H9 (cell line): ENCODE data around the gene SPRR4. TPM values are rescaled to one million over a fixed set of nuclear protein-coding genes. Genes with fewer than 3 reads are reported as not detected.

Experiments used
- DNase-seq: peaks from one replicate; pipeline ENCODE4 v3.0.0-alpha.2; 2017
- H2AFZ ChIP-seq: one replicate; pipeline ENCODE4 v1.6.1; 2013; ENCODE audit warnings: mild to moderate bottlenecking, low read length, control low read depth, moderate library complexity
- H2AK5ac ChIP-seq: 2 replicates; pipeline ENCODE4 v1.6.1; 2013; ENCODE audit warnings: low read length, control low read depth, mixed read lengths; ENCODE audit not compliant: insufficient read length
- H2BK120ac ChIP-seq: one replicate; pipeline ENCODE4 v1.6.1; 2013; ENCODE audit warnings: low read depth, mild to moderate bottlenecking, low read length, control low read depth, inconsistent platforms; ENCODE audit not compliant: poor library complexity, severe bottlenecking
- H2BK12ac ChIP-seq: 2 replicates; pipeline ENCODE4 v1.6.1; 2013; ENCODE audit warnings: low read length, control low read depth, mixed read lengths, low read depth; ENCODE audit not compliant: insufficient read length
- H2BK15ac ChIP-seq: 2 replicates; pipeline ENCODE4 v1.6.1; 2013; ENCODE audit warnings: low read depth, low read length, control low read depth
- H2BK20ac ChIP-seq: one replicate; pipeline ENCODE4 v1.6.1; 2013; ENCODE audit warnings: low read depth, mild to moderate bottlenecking, low read length, control low read depth, inconsistent platforms; ENCODE audit not compliant: poor library complexity, severe bottlenecking
- H2BK5ac ChIP-seq: 2 replicates; pipeline ENCODE4 v1.6.1; 2013; ENCODE audit warnings: low read length, control low read depth, mixed read lengths; ENCODE audit not compliant: insufficient read length
- H3K14ac ChIP-seq: 2 replicates; pipeline ENCODE4 v1.6.1; 2013; ENCODE audit warnings: low read length, control low read depth; ENCODE audit not compliant: insufficient read depth
- H3K18ac ChIP-seq: 2 replicates; pipeline ENCODE4 v1.6.1; 2013; ENCODE audit warnings: low read depth, mild to moderate bottlenecking, mixed read lengths, low read length, control low read depth; ENCODE audit not compliant: insufficient read length
- H3K23ac ChIP-seq: 2 replicates; pipeline ENCODE4 v1.6.1; 2013; ENCODE audit warnings: low read length, control low read depth, mixed read lengths, low read depth; ENCODE audit not compliant: insufficient read length
- H3K23me2 ChIP-seq: 2 replicates; pipeline ENCODE4 v1.6.1; 2013; ENCODE audit warnings: low read depth, mild to moderate bottlenecking, mixed read lengths, low read length, control low read depth; ENCODE audit not compliant: insufficient read length, poor library complexity, severe bottlenecking
- H3K27ac ChIP-seq: 2 replicates; pipeline ENCODE4 v1.5.1; 2013; ENCODE audit warnings: low read length, control low read depth, mixed read lengths, low read depth; ENCODE audit not compliant: insufficient read length
- H3K27me3 ChIP-seq: 2 replicates; pipeline ENCODE4 v1.6.1; 2013; ENCODE audit warnings: low read length, control low read depth, inconsistent platforms; ENCODE audit not compliant: insufficient read depth
- H3K4ac ChIP-seq: 2 replicates; pipeline ENCODE4 v1.6.1; 2013; ENCODE audit warnings: low read depth, mild to moderate bottlenecking, control low read depth, inconsistent platforms, low read length, moderate library complexity
- H3K4me1 ChIP-seq: 2 replicates; pipeline ENCODE4 v1.6.1; 2013; ENCODE audit warnings: low read length, control low read depth, inconsistent platforms; ENCODE audit not compliant: insufficient read depth
- H3K4me2 ChIP-seq: 2 replicates; pipeline ENCODE4 v1.6.1; 2013; ENCODE audit warnings: low read length, control low read depth, mixed read lengths; ENCODE audit not compliant: insufficient read length, insufficient read depth
- H3K56ac ChIP-seq: 2 replicates; pipeline ENCODE4 v1.6.1; 2013; ENCODE audit warnings: low read depth, mild to moderate bottlenecking, mixed read lengths, low read length, control low read depth; ENCODE audit not compliant: insufficient read length
- H3K79me1 ChIP-seq: 2 replicates; pipeline ENCODE4 v1.6.1; 2013; ENCODE audit warnings: low read depth, mild to moderate bottlenecking, moderate library complexity, low read length, control low read depth, inconsistent platforms; ENCODE audit not compliant: insufficient read depth, poor library complexity, severe bottlenecking
- H3K79me2 ChIP-seq: 2 replicates; pipeline ENCODE4 v1.6.1; 2013; ENCODE audit warnings: low read length, control low read depth, inconsistent platforms; ENCODE audit not compliant: insufficient read depth
- H3K9ac ChIP-seq: 2 replicates; pipeline ENCODE4 v1.6.1; 2013; ENCODE audit warnings: low read length, control low read depth, mixed read lengths; ENCODE audit not compliant: insufficient read length; ENCODE audit errors: extremely low read depth
- H3K9me3 ChIP-seq: one replicate; pipeline ENCODE4 v1.6.1; 2013; ENCODE audit warnings: low read depth, low read length, inconsistent platforms; ENCODE audit not compliant: control insufficient read depth
- H3T11ph ChIP-seq: one replicate; pipeline ENCODE4 v1.6.1; 2013; ENCODE audit warnings: mild to moderate bottlenecking, low read length, control low read depth, inconsistent platforms
- H4K20me1 ChIP-seq: one replicate; pipeline ENCODE4 v1.6.1; 2013; ENCODE audit not compliant: control insufficient read depth, insufficient read length, insufficient read depth
- H4K5ac ChIP-seq: 2 replicates; pipeline ENCODE4 v1.6.1; 2013; ENCODE audit warnings: low read depth, mild to moderate bottlenecking, mixed read lengths, low read length, control low read depth; ENCODE audit not compliant: insufficient read length
- H4K8ac ChIP-seq: replicated peaks from 2 replicates; pipeline ENCODE4 v1.6.1; 2013; ENCODE audit warnings: low read length, control low read depth, mixed read lengths, low read depth; ENCODE audit not compliant: insufficient read length
- H4K91ac ChIP-seq: 2 replicates; pipeline ENCODE4 v1.6.1; 2013; ENCODE audit warnings: low read depth, mild to moderate bottlenecking, moderate library complexity, mixed read lengths, low read length, control low read depth; ENCODE audit not compliant: insufficient read length
- H3K27ac Mint-ChIP-seq, 3 experiments: 2 replicates in 2 of 3; 3 replicates in 1 of 3; pipeline ENCODE4 v1.8.0; 2020 to 2021; ENCODE audit warnings: mixed read lengths in 3 of 3, mild to moderate bottlenecking in 1 of 3, moderate library complexity in 1 of 3
- H3K27me3 Mint-ChIP-seq: 2 replicates; pipeline ENCODE4 v1.8.0; 2021; ENCODE audit warnings: low read depth, mild to moderate bottlenecking, moderate library complexity, mixed read lengths
- H3K36me3 Mint-ChIP-seq, 3 experiments: 2 replicates in 2 of 3; 3 replicates in 1 of 3; pipeline ENCODE4 v1.8.0; 2020 to 2021; ENCODE audit warnings: low read depth in 3 of 3, mixed read lengths in 3 of 3; ENCODE audit not compliant: insufficient read depth in 1 of 3
- H3K4me1 Mint-ChIP-seq, 2 experiments: 2 replicates each; pipeline ENCODE4 v1.8.0; 2020; ENCODE audit warnings: mixed read lengths in 2 of 2
- H3K4me3 Mint-ChIP-seq, 2 experiments: 2 replicates in 1 of 2; 3 replicates in 1 of 2; pipeline ENCODE4 v1.8.0; 2020 to 2021; ENCODE audit warnings: mild to moderate bottlenecking in 2 of 2, mixed read lengths in 2 of 2, moderate library complexity in 1 of 2
- H3K9me3 Mint-ChIP-seq, 2 experiments: 2 replicates in 1 of 2; 3 replicates in 1 of 2; pipeline ENCODE4 v1.8.0; 2020; ENCODE audit warnings: mild to moderate bottlenecking in 2 of 2, mixed read lengths in 2 of 2, moderate library complexity in 1 of 2
- WGBS: extraction: QIAGEN DNeasy Blood & Tissue Kit; methylation state at CpG from one replicate; pipeline ENCODE4 v1.1.7; 2013; ENCODE audit warnings: missing lambda C conversion rate, low lambda C conversion rate, mixed read lengths; ENCODE audit not compliant: insufficient read length; ENCODE audit errors: extremely low coverage; 5-methylcytosine and 5-hydroxymethylcytosine counted together
- total RNA-seq: library from RNA; stranded (reverse); gene quantifications from 2 replicates; pipeline ENCODE4 v1.2.1, GENCODE V29; 2021
- TF ChIP-seq, protein P1 (sequence below): fragments of 200-600 bp; sonication (generic); conservative IDR thresholded peaks from 3 replicates; pipeline ENCODE4 v1.8.0; 2021; ENCODE audit warnings: antibody characterized with exemption, mild to moderate bottlenecking

SPRR4 gene
- total RNA-seq, 1 experiment from 2014 or later: not detected

DNA sequence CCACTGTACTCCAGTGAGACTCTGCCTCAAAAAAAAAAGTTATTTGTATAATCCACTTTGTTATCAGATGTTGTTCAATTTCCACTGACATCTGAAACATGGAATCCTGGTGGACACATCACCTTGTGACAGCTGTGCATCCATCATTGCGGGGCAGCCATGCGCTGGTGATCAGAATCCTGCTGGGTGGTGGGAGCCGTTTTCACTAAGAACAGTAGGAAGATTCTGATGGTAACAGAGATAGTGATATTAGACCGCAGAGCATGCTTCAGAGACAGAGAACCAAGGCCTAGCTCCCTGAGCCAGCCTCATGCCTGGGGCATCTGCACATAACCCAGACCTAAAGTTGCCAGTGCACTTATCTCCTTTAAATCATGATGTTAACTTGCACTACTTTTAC lies 28.0 kb downstream of the SPRR4 start:
- no CpG with 5 or more reads among the region's 4 CpGs for WGBS
- H3K4me3 Mint-ChIP-seq: no peak overlapping the region
- H2BK20ac ChIP-seq: no peak overlapping the region
- no peak overlapping the region for H3K4me2 ChIP-seq
- H3K4me1 Mint-ChIP-seq: peaks cover 10 to 19% of the 10 kb centered on the region in 2 experiments
- H3K36me3 Mint-ChIP-seq: peaks cover 0 to 8% (median 0%) of the 10 kb centered on the region in 3 experiments; a peak in 3 of 7 replicates
- no peak overlapping the region for H2BK5ac ChIP-seq
- no peak overlapping the region for H3K56ac ChIP-seq
- H3K23me2 ChIP-seq: no peaks in the 10 kb centered on the region
- H3K27me3 ChIP-seq: no peaks in the 10 kb centered on the region
- no peak overlapping the region for H3K14ac ChIP-seq
- no peak overlapping the region for H3K4ac ChIP-seq
- H3K79me1 ChIP-seq: no peaks in the 10 kb centered on the region
- no peaks in the 10 kb centered on the region for H4K20me1 ChIP-seq
- no peak overlapping the region for H2AFZ ChIP-seq
- no peak for DNase-seq
- peaks cover 12 to 17% of the 10 kb centered on the region in 2 experiments; a peak in 4 of 5 replicates for H3K9me3 Mint-ChIP-seq
- H2BK12ac ChIP-seq: no peak overlapping the region
- H2BK120ac ChIP-seq: no peak overlapping the region
- no peak overlapping the region for H4K5ac ChIP-seq
- no peaks in the 10 kb centered on the region for H3K79me2 ChIP-seq
- H2AK5ac ChIP-seq: no peak overlapping the region
- H2BK15ac ChIP-seq: no peak overlapping the region
- TF ChIP-seq, protein P1, sequence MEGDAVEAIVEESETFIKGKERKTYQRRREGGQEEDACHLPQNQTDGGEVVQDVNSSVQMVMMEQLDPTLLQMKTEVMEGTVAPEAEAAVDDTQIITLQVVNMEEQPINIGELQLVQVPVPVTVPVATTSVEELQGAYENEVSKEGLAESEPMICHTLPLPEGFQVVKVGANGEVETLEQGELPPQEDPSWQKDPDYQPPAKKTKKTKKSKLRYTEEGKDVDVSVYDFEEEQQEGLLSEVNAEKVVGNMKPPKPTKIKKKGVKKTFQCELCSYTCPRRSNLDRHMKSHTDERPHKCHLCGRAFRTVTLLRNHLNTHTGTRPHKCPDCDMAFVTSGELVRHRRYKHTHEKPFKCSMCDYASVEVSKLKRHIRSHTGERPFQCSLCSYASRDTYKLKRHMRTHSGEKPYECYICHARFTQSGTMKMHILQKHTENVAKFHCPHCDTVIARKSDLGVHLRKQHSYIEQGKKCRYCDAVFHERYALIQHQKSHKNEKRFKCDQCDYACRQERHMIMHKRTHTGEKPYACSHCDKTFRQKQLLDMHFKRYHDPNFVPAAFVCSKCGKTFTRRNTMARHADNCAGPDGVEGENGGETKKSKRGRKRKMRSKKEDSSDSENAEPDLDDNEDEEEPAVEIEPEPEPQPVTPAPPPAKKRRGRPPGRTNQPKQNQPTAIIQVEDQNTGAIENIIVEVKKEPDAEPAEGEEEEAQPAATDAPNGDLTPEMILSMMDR: no peak
- peaks cover 5% of the 10 kb centered on the region; the same call in 1 of the 2 replicates for H3K27me3 Mint-ChIP-seq
- H4K8ac ChIP-seq: no peak overlapping the region
- H3K4me1 ChIP-seq: no peaks in the 10 kb centered on the region; the same call in 1 of the 2 replicates
- H3T11ph ChIP-seq: no peak overlapping the region
- no peak overlapping the region for H3K18ac ChIP-seq
- no peaks in the 10 kb centered on the region for H3K9me3 ChIP-seq
- no peak overlapping the region for H3K27ac ChIP-seq
- no peak overlapping the region for H4K91ac ChIP-seq
- H3K27ac Mint-ChIP-seq: no peak overlapping the region
- no peak overlapping the region for H3K23ac ChIP-seq
- H3K9ac ChIP-seq: no peak overlapping the region
